Nephron progenitor cell (in vitro differentiated cells): ENCODE results near the gene DDX20.

Experiments
- DNase-seq: peaks from one replicate; pipeline ENCODE4 v3.0.0; 2021
- H3K27ac Mint-ChIP-seq: 2 replicates; pipeline ENCODE4 v1.8.0; 2021; ENCODE audit warnings: mild to moderate bottlenecking, moderate library complexity, mixed read lengths
- H3K27me3 Mint-ChIP-seq: 2 replicates; pipeline ENCODE4 v1.8.0; 2021; ENCODE audit warnings: mild to moderate bottlenecking, low read depth, mixed read lengths; ENCODE audit not compliant: poor library complexity
- H3K36me3 Mint-ChIP-seq: 2 replicates; pipeline ENCODE4 v1.8.0; 2021; ENCODE audit warnings: low read depth, mixed read lengths
- H3K4me1 Mint-ChIP-seq: 2 replicates; pipeline ENCODE4 v1.8.0; 2021; ENCODE audit warnings: mixed read lengths
- H3K4me3 Mint-ChIP-seq: 2 replicates; pipeline ENCODE4 v1.8.0; 2021; ENCODE audit warnings: mild to moderate bottlenecking, moderate library complexity, mixed read lengths
- H3K9me3 Mint-ChIP-seq: 2 replicates; pipeline ENCODE4 v1.8.0; 2021; ENCODE audit warnings: mild to moderate bottlenecking, moderate library complexity, mixed read lengths
- CTCF ChIP-seq: fragments of 200-600 bp; sonication (generic); IDR thresholded peaks from 2 replicates; pipeline ENCODE4 v1.5.0; 2021; ENCODE audit warnings: antibody characterized with exemption

DDX20 gene

GRCh38 chr1:111731956-111732355, 23.7 kb upstream of the DDX20 start:
- H3K9me3 Mint-ChIP-seq: no peaks in the 10 kb centered on the region
- no peak overlapping the region for H3K27ac Mint-ChIP-seq
- H3K27me3 Mint-ChIP-seq: peaks cover 2% of the 10 kb centered on the region
- TF ChIP-seq CTCF: no peak
- H3K4me1 Mint-ChIP-seq: peaks cover 41% of the 10 kb centered on the region
- no peak overlapping the region for H3K4me3 Mint-ChIP-seq
- H3K36me3 Mint-ChIP-seq: peaks cover 5% of the 10 kb centered on the region
- DNase-seq: no peak

- DNase-seq: no peak
- Mint-ChIP-seq H3K27ac (no peak overlapping the region), H3K4me1 (peaks cover 34% of the 10 kb centered on the region), H3K36me3 (peaks cover 4% of the 10 kb centered on the region), H3K4me3 (peak overlapping the region; percentile 34), H3K9me3 (no peaks in the 10 kb centered on the region), H3K27me3 (peaks cover 9% of the 10 kb centered on the region)
- no peak for TF ChIP-seq CTCF
These were observed 23.0 kb upstream of the DDX20 start for GRCh38 chr1:111732718-111733117.

- Mint-ChIP-seq H3K27ac (no peak overlapping the region), H3K27me3 (peaks cover 9% of the 10 kb centered on the region), H3K4me1 (peaks cover 27% of the 10 kb centered on the region), H3K36me3 (no peaks in the 10 kb centered on the region), H3K9me3 (no peaks in the 10 kb centered on the region), H3K4me3 (peak overlapping the region; percentile 34)
- no peak for TF ChIP-seq CTCF
- DNase-seq: peak; percentile 33
These were observed 22.3 kb upstream of the DDX20 start for GRCh38 chr1:111733183-111733991.

GRCh38 chr1:111733992-111734341, 21.7 kb upstream of the DDX20 start:
- Mint-ChIP-seq H3K4me1 (peaks cover 26% of the 10 kb centered on the region), H3K9me3 (no peaks in the 10 kb centered on the region), H3K27me3 (peaks cover 9% of the 10 kb centered on the region), H3K4me3 (no peak overlapping the region), H3K36me3 (no peaks in the 10 kb centered on the region), H3K27ac (no peak overlapping the region)
- DNase-seq: no peak
- no peak for TF ChIP-seq CTCF

GRCh38 chr1:111734426-111734825, 21.3 kb upstream of the DDX20 start:
- Mint-ChIP-seq H3K27ac (no peak overlapping the region), H3K36me3 (no peaks in the 10 kb centered on the region), H3K9me3 (no peaks in the 10 kb centered on the region), H3K27me3 (peaks cover 9% of the 10 kb centered on the region), H3K4me3 (no peak overlapping the region), H3K4me1 (peaks cover 21% of the 10 kb centered on the region)
- no peak for DNase-seq
- TF ChIP-seq CTCF: no peak

GRCh38 chr1:111734856-111735255, 20.8 kb upstream of the DDX20 start:
- Mint-ChIP-seq H3K4me3 (no peak overlapping the region), H3K27me3 (peaks cover 9% of the 10 kb centered on the region), H3K9me3 (no peaks in the 10 kb centered on the region), H3K27ac (no peak overlapping the region), H3K4me1 (peaks cover 20% of the 10 kb centered on the region), H3K36me3 (no peaks in the 10 kb centered on the region)
- DNase-seq: no peak
- no peak for TF ChIP-seq CTCF
